Suprapubic skin (tissue), 4 donors: ENCODE measurements around the gene APEX1. TPM values are rescaled to one million over a fixed set of nuclear protein-coding genes. Genes with fewer than 3 reads are reported as not detected.
"Not testable (repeated sequence)": the region's sequence is repeated elsewhere in the genome, so short reads cannot be mapped to it uniquely, and the experiment has no call there.

Source experiments
- DNase-seq, 2 donors: peaks; one replicate each; pipeline ENCODE4 v3.0.0-alpha.2; 2019; ENCODE audit warnings: low spot score in 2 of 2
- H3K27ac ChIP-seq: fragments of 200-600 bp; sonication (generic); one replicate; pipeline ENCODE4 v1.5.1; 2019
- H3K27me3 ChIP-seq: fragments of 200-600 bp; sonication (generic); one replicate; pipeline ENCODE4 v1.5.1; 2019
- H3K36me3 ChIP-seq: fragments of 200-600 bp; sonication (generic); one replicate; pipeline ENCODE4 v1.5.1; 2019
- H3K4me1 ChIP-seq: fragments of 200-600 bp; sonication (generic); one replicate; pipeline ENCODE4 v1.5.1; 2019
- H3K4me3 ChIP-seq: fragments of 200-600 bp; sonication (generic); one replicate; pipeline ENCODE4 v1.5.1; 2019; ENCODE audit warnings: mild to moderate bottlenecking
- H3K9me3 ChIP-seq: fragments of 200-600 bp; sonication (generic); one replicate; pipeline ENCODE4 v1.5.1; 2019
- CTCF ChIP-seq, 2 donors: fragments of 200-600 bp in 1 of 2; fragments of 450-650 bp in 1 of 2; sonication (generic) in 1 of 2; IDR thresholded peaks; one replicate each; pipeline ENCODE4 v1.5.1; 2016 to 2019; ENCODE audit warnings: antibody characterized with exemption in 2 of 2, mild to moderate bottlenecking in 1 of 2, moderate library complexity in 1 of 2
- EP300 ChIP-seq: sonication (generic); formaldehyde crosslinking; IDR thresholded peaks from one replicate; pipeline ENCODE4 v1.6.1; 2017; ENCODE audit warnings: antibody characterized with exemption
- POLR2A ChIP-seq, 2 donors: fragments of 450-650 bp; IDR thresholded peaks; one replicate each; pipeline ENCODE4 v1.6.1; 2017; ENCODE audit warnings: antibody characterized with exemption in 2 of 2, mild to moderate bottlenecking in 2 of 2, moderate library complexity in 2 of 2
- POLR2AphosphoS5 ChIP-seq, 3 donors: sonication (generic); formaldehyde crosslinking; IDR thresholded peaks; one replicate each; pipeline ENCODE4 v1.6.1; 2017; ENCODE audit warnings: antibody characterized with exemption in 3 of 3
- WGBS: methylation state at CpG from one replicate; pipeline ENCODE4 v1.1.5; 2018; 5-methylcytosine and 5-hydroxymethylcytosine counted together
- total RNA-seq, 4 donors: library from RNA; depleted of rRNA; stranded (reverse); fragments of >200 nt; gene quantifications; one replicate each; pipeline ENCODE4 v1.1.0, GENCODE V29; 2016

Gene APEX1
- total RNA-seq, 4 donors from 2014 or later, result 119 to 133 (median 129) TPM

GRCh38 chr14:20436363-20436755, 18.7 kb upstream of the APEX1 start:
- Histone ChIP-seq H3K9me3 (no peaks in the 10 kb centered on the region), H3K36me3 (no peaks in the 10 kb centered on the region), H3K4me1 (peaks cover 9% of the 10 kb centered on the region), H3K27ac (no peak overlapping the region), H3K27me3 (peaks cover 11% of the 10 kb centered on the region), H3K4me3 (no peak overlapping the region)
- 91% methylated on average over 4 of the region's 4 CpGs for WGBS
- DNase-seq, result no peak
- TF ChIP-seq POLR2A (IDR thresholded peaks at IDR 0.05) (no peak), CTCF (IDR thresholded peaks at IDR 0.05) (no peak), EP300 (no peak), POLR2AphosphoS5 (IDR thresholded peaks at IDR 0.05) (no peak)

GRCh38 chr14:20438664-20439063, 16.4 kb upstream of the APEX1 start:
- WGBS, result 88% methylated on average over 7 of the region's 7 CpGs
- Histone ChIP-seq H3K27me3 (peaks cover 11% of the 10 kb centered on the region), H3K4me3 (no peak overlapping the region), H3K36me3 (no peaks in the 10 kb centered on the region), H3K27ac (no peak overlapping the region), H3K9me3 (no peaks in the 10 kb centered on the region), H3K4me1 (peaks cover 9% of the 10 kb centered on the region)
- TF ChIP-seq EP300 (no peak), POLR2A (IDR thresholded peaks at IDR 0.05) (no peak), POLR2AphosphoS5 (IDR thresholded peaks at IDR 0.05) (no peak), CTCF (IDR thresholded peaks at IDR 0.05) (no peak)
- DNase-seq, result no peak

- 92% methylated on average over 5 of the region's 5 CpGs for WGBS
- Histone ChIP-seq H3K27ac (no peak overlapping the region), H3K4me3 (no peak overlapping the region), H3K9me3 (no peaks in the 10 kb centered on the region), H3K27me3 (peaks cover 7% of the 10 kb centered on the region), H3K4me1 (peaks cover 4% of the 10 kb centered on the region), H3K36me3 (peaks cover 4% of the 10 kb centered on the region)
- no peak for DNase-seq
- TF ChIP-seq POLR2AphosphoS5 (IDR thresholded peaks at IDR 0.05) (no peak), CTCF (IDR thresholded peaks at IDR 0.05) (no peak)
Measured at GRCh38 chr14:20440465-20440864, 14.6 kb upstream of the APEX1 start.

- Histone ChIP-seq H3K27ac (no peak overlapping the region), H3K4me1 (peaks cover 2% of the 10 kb centered on the region), H3K4me3 (no peak overlapping the region), H3K9me3 (no peaks in the 10 kb centered on the region), H3K27me3 (peaks cover 6% of the 10 kb centered on the region), H3K36me3 (peaks cover 9% of the 10 kb centered on the region)
- no peak for DNase-seq
- no peak for TF ChIP-seq POLR2A (IDR thresholded peaks at IDR 0.05)
- no peak for TF ChIP-seq EP300
- no peak for TF ChIP-seq CTCF (IDR thresholded peaks at IDR 0.05)
- no peak for TF ChIP-seq POLR2AphosphoS5 (IDR thresholded peaks at IDR 0.05)
- whole genome bisulfite sequencing, result 71% methylated on average over 5 of the region's 5 CpGs
Measured at GRCh38 chr14:20440882-20441281, 14.1 kb upstream of the APEX1 start.

- 88% methylated on average over 2 of the region's 2 CpGs for WGBS
- no peak overlapping the region for H3K27ac ChIP-seq
- no peak overlapping the region for H3K4me3 ChIP-seq
- TF ChIP-seq EP300, result no peak
- no peak for TF ChIP-seq POLR2AphosphoS5 (IDR thresholded peaks at IDR 0.05)
- no peak for TF ChIP-seq CTCF (IDR thresholded peaks at IDR 0.05)
- DNase-seq, result no peak
- no peaks in the 10 kb centered on the region for H3K27me3 ChIP-seq
- H3K36me3 ChIP-seq, result peaks cover 14% of the 10 kb centered on the region
- H3K4me1 ChIP-seq, result peaks cover 2% of the 10 kb centered on the region
- no peaks in the 10 kb centered on the region for H3K9me3 ChIP-seq
Measured at GRCh38 chr14:20441461-20441860, 13.6 kb upstream of the APEX1 start.

GRCh38 chr14:20443650-20444049, 11.4 kb upstream of the APEX1 start:
- H3K36me3 ChIP-seq, result peaks cover 36% of the 10 kb centered on the region
- 62% methylated on average over 4 of the region's 4 CpGs for WGBS
- H3K27ac ChIP-seq, H3K4me1 ChIP-seq, H3K4me3 ChIP-seq, H3K9me3 ChIP-seq, H3K27me3 ChIP-seq, DNase-seq: not testable (repeated sequence)
